ENCODE measurements around the gene TERC. TPM values are rescaled to one million over a fixed set of nuclear protein-coding genes. Genes with fewer than 3 reads are reported as not detected.

TERC gene
- total RNA-seq, 1 experiment from 2014 or later: 7.9 TPM

- ChIA-PET CTCF (interaction anchor here (0.6 to 1.0 kb wide), 7 partner anchors 70 to 749 kb away, joined by 3 to 6 read pairs (median 3); no protein-coding TSS in a partner anchor), POLR2A (interaction anchor here (0.7 to 3.5 kb wide), 11 partner anchors 9 to 685 kb away, joined by 3 to 50 read pairs (median 6); partner anchors contain the start of genes PRKCI, SEC62 and TERC)
- peaks cover 4% of the 10 kb centered on the region for H3K4me1 Mint-ChIP-seq (ENCODE audit: insufficient read depth, unreplicated experiment)
- no peak for TF ChIP-seq CTCF (IDR thresholded peaks at IDR 0.05; ENCODE audit: unreplicated experiment)
- H3K27me3 Mint-ChIP-seq (ENCODE audit: insufficient read depth, unreplicated experiment): no peaks in the 10 kb centered on the region
- H3K4me3 Mint-ChIP-seq (ENCODE audit: unreplicated experiment): peak overlapping the region; percentile 94
- peak; percentile 82 for DNase-seq (ENCODE audit: unreplicated experiment)
- peaks cover 49% of the 10 kb centered on the region for H3K36me3 Mint-ChIP-seq (ENCODE audit: insufficient read depth, unreplicated experiment)
- no peaks in the 10 kb centered on the region for H3K9me3 Mint-ChIP-seq (ENCODE audit: unreplicated experiment)
- H3K27ac Mint-ChIP-seq (ENCODE audit: low read depth, unreplicated experiment): peak overlapping the region; percentile 99
- intact Hi-C loops (cut with micrococcal nuclease): loop anchor here (2.0 to 5.0 kb wide), 3 partner anchors 195 to 1041 kb away; partner anchors contain the start of gene SEC62
- BruUV-seq (replicated peaks): no TSS peak
Observed at GRCh38 chr3:169771497-169772304, 6.8 kb upstream of the TERC start.

- Mint-ChIP-seq H3K36me3 (ENCODE audit: insufficient read depth, unreplicated experiment) (peaks cover 36% of the 10 kb centered on the region), H3K4me1 (ENCODE audit: insufficient read depth, unreplicated experiment) (peaks cover 7% of the 10 kb centered on the region), H3K4me3 (ENCODE audit: unreplicated experiment) (peak within 1 kb of the TSS; percentile 80), H3K27me3 (ENCODE audit: insufficient read depth, unreplicated experiment) (no peaks in the 10 kb centered on the region), H3K27ac (ENCODE audit: low read depth, unreplicated experiment) (peak within 1 kb of the TSS; percentile 96), H3K9me3 (ENCODE audit: unreplicated experiment) (no peaks in the 10 kb centered on the region)
- no peak for TF ChIP-seq CTCF (IDR thresholded peaks at IDR 0.05; ENCODE audit: unreplicated experiment)
- ChIA-PET POLR2A (interaction anchor here (0.6 to 1.4 kb wide), 9 partner anchors 10 to 1674 kb away, joined by 3 to 7 read pairs (median 3); partner anchors contain the start of gene GOLIM4), CTCF (interaction anchor here (0.6 to 1.6 kb wide), 4 partner anchors 9 to 1454 kb away, joined by 3 to 4 read pairs (median 3); no protein-coding TSS in a partner anchor)
- BruUV-seq (replicated peaks): no TSS peak
- intact Hi-C loops (cut with micrococcal nuclease): loop anchor here (5.0 kb wide), 2 partner anchors 622 to 1043 kb away; no protein-coding TSS in a partner anchor
- DNase-seq (ENCODE audit: unreplicated experiment): peak; percentile 73
Observed at GRCh38 chr3:169769287-169770181, 4.7 kb upstream of the TERC start, which contains the start of gene ACTRT3. Gene ACTRT3, minus strand, starts transcription at chr3:169769561. Its CDS starts 41 bp downstream, at chr3:169769520.

GRCh38 chr3:169764312-169764881 is 463 bp downstream of the TERC start:
- H3K36me3 Mint-ChIP-seq (ENCODE audit: insufficient read depth, unreplicated experiment): peaks cover 13% of the 10 kb centered on the region
- peak overlapping the region; percentile 94 for H3K27ac Mint-ChIP-seq (ENCODE audit: low read depth, unreplicated experiment)
- peaks cover 11% of the 10 kb centered on the region for H3K4me1 Mint-ChIP-seq (ENCODE audit: insufficient read depth, unreplicated experiment)
- intact Hi-C loops (cut with micrococcal nuclease): no loop called here
- no peaks in the 10 kb centered on the region for H3K9me3 Mint-ChIP-seq (ENCODE audit: unreplicated experiment)
- BruUV-seq (replicated peaks): TSS peak; percentile 93
- POLR2A ChIA-PET: interaction anchor here (0.7 to 6.1 kb wide), 6 partner anchors 9 to 678 kb away, joined by 3 to 50 read pairs (median 4); partner anchors contain the start of gene MYNN
- peak overlapping the region; percentile 75 for H3K4me3 Mint-ChIP-seq (ENCODE audit: unreplicated experiment)
- no peaks in the 10 kb centered on the region for H3K27me3 Mint-ChIP-seq (ENCODE audit: insufficient read depth, unreplicated experiment)
- CTCF ChIA-PET: interaction anchor here (1.4 to 3.3 kb wide), 2 partner anchors 9 to 100 kb away, joined by 5 to 14 read pairs; partner anchors contain the start of gene MYNN
- peak; percentile 64 for DNase-seq (ENCODE audit: unreplicated experiment)
- no peak for TF ChIP-seq CTCF (IDR thresholded peaks at IDR 0.05; ENCODE audit: unreplicated experiment)

All from MCF 10A (cell line).